Neural cell (in vitro differentiated cells): ENCODE results near the gene LSM14A.

ENCODE experiments used
- CTCF ChIP-seq: fragments of 450-650 bp; IDR thresholded peaks from 2 replicates; pipeline ENCODE4 v1.5.1; 2014; ENCODE audit warnings: antibody characterized with exemption, mild to moderate bottlenecking, moderate library complexity; ENCODE audit not compliant: poor library complexity, severe bottlenecking
- EZH2 ChIP-seq: fragments of 200-600, 300-800 bp; shearing (Covaris generic), sonication (generic); IDR thresholded peaks from 2 replicates; pipeline ENCODE4 v1.6.1; 2014; ENCODE audit warnings: antibody characterized with exemption, low read length, borderline replicate concordance, mild to moderate bottlenecking; ENCODE audit not compliant: insufficient read depth, poor library complexity, severe bottlenecking
- MXI1 ChIP-seq: fragments of 450-650 bp; conservative IDR thresholded peaks from 2 replicates; pipeline ENCODE4 v1.6.1; 2014; ENCODE audit warnings: antibody characterized with exemption, mild to moderate bottlenecking; ENCODE audit not compliant: poor library complexity, severe bottlenecking
- POLR2AphosphoS5 ChIP-seq: IDR thresholded peaks from 2 replicates; pipeline ENCODE4 v1.6.1; 2012
- TF ChIP-seq, protein P1 (sequence below): IDR thresholded peaks from 2 replicates; pipeline ENCODE4 v1.6.1; 2012; ENCODE audit warnings: borderline replicate concordance

- no peak for TF ChIP-seq EZH2
- TF ChIP-seq CTCF, result no peak
- TF ChIP-seq MXI1, result no peak
- TF ChIP-seq, protein P1, sequence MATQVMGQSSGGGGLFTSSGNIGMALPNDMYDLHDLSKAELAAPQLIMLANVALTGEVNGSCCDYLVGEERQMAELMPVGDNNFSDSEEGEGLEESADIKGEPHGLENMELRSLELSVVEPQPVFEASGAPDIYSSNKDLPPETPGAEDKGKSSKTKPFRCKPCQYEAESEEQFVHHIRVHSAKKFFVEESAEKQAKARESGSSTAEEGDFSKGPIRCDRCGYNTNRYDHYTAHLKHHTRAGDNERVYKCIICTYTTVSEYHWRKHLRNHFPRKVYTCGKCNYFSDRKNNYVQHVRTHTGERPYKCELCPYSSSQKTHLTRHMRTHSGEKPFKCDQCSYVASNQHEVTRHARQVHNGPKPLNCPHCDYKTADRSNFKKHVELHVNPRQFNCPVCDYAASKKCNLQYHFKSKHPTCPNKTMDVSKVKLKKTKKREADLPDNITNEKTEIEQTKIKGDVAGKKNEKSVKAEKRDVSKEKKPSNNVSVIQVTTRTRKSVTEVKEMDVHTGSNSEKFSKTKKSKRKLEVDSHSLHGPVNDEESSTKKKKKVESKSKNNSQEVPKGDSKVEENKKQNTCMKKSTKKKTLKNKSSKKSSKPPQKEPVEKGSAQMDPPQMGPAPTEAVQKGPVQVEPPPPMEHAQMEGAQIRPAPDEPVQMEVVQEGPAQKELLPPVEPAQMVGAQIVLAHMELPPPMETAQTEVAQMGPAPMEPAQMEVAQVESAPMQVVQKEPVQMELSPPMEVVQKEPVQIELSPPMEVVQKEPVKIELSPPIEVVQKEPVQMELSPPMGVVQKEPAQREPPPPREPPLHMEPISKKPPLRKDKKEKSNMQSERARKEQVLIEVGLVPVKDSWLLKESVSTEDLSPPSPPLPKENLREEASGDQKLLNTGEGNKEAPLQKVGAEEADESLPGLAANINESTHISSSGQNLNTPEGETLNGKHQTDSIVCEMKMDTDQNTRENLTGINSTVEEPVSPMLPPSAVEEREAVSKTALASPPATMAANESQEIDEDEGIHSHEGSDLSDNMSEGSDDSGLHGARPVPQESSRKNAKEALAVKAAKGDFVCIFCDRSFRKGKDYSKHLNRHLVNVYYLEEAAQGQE, result no peak
- TF ChIP-seq POLR2AphosphoS5, result no peak
These were observed 59.1 kb downstream of the LSM14A start for GRCh38 chr19:34231439-34231838.
